HL-60 (cell line): ENCODE results near the gene PRDM16.

Experiments
- GABPA ChIP-seq: IDR thresholded peaks from 2 replicates; pipeline ENCODE4 v1.6.1; 2012; ENCODE audit warnings: low read depth
- POLR2AphosphoS5 ChIP-seq: IDR thresholded peaks from 2 replicates; pipeline ENCODE4 v1.6.1; 2012; ENCODE audit warnings: low read depth
- SPI1 ChIP-seq: IDR thresholded peaks from 2 replicates; pipeline ENCODE4 v1.6.1; 2012; ENCODE audit warnings: low read depth, mild to moderate bottlenecking, borderline replicate concordance
- TF ChIP-seq, protein P1 (sequence below): IDR thresholded peaks from one replicate; pipeline ENCODE4 v1.5.1; 2011; ENCODE audit warnings: low read length, control low read depth, inconsistent platforms; ENCODE audit not compliant: insufficient read depth
- TF ChIP-seq, protein P2 (sequence below): IDR thresholded peaks from 2 replicates; pipeline ENCODE4 v1.6.1; 2012; ENCODE audit warnings: low read depth; ENCODE audit not compliant: insufficient replicate concordance

DNA sequence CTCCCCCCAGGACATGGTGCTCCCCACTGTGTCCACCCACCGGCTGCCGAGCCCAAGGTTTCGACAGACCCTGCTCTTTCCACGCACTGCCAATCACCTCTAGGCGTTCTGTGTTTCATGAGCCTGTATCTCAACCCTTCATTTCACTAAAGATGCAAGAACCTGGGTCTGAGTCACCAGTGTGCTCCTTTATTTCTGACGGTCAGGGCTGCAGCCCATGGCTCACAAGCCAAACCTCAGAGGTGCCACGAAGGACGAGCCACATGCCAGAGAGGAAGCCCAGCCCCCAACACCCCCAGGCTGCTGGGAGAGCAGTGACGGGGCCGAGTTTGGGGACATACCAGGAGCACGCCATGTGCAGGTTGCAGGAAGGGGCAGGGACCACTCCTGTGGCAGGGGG, 306.2 kb downstream of the PRDM16 start:
- TF ChIP-seq, protein P1, sequence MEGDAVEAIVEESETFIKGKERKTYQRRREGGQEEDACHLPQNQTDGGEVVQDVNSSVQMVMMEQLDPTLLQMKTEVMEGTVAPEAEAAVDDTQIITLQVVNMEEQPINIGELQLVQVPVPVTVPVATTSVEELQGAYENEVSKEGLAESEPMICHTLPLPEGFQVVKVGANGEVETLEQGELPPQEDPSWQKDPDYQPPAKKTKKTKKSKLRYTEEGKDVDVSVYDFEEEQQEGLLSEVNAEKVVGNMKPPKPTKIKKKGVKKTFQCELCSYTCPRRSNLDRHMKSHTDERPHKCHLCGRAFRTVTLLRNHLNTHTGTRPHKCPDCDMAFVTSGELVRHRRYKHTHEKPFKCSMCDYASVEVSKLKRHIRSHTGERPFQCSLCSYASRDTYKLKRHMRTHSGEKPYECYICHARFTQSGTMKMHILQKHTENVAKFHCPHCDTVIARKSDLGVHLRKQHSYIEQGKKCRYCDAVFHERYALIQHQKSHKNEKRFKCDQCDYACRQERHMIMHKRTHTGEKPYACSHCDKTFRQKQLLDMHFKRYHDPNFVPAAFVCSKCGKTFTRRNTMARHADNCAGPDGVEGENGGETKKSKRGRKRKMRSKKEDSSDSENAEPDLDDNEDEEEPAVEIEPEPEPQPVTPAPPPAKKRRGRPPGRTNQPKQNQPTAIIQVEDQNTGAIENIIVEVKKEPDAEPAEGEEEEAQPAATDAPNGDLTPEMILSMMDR = no peak
- TF ChIP-seq POLR2AphosphoS5 (no peak), SPI1 (no peak), GABPA (no peak)
- TF ChIP-seq, protein P2, sequence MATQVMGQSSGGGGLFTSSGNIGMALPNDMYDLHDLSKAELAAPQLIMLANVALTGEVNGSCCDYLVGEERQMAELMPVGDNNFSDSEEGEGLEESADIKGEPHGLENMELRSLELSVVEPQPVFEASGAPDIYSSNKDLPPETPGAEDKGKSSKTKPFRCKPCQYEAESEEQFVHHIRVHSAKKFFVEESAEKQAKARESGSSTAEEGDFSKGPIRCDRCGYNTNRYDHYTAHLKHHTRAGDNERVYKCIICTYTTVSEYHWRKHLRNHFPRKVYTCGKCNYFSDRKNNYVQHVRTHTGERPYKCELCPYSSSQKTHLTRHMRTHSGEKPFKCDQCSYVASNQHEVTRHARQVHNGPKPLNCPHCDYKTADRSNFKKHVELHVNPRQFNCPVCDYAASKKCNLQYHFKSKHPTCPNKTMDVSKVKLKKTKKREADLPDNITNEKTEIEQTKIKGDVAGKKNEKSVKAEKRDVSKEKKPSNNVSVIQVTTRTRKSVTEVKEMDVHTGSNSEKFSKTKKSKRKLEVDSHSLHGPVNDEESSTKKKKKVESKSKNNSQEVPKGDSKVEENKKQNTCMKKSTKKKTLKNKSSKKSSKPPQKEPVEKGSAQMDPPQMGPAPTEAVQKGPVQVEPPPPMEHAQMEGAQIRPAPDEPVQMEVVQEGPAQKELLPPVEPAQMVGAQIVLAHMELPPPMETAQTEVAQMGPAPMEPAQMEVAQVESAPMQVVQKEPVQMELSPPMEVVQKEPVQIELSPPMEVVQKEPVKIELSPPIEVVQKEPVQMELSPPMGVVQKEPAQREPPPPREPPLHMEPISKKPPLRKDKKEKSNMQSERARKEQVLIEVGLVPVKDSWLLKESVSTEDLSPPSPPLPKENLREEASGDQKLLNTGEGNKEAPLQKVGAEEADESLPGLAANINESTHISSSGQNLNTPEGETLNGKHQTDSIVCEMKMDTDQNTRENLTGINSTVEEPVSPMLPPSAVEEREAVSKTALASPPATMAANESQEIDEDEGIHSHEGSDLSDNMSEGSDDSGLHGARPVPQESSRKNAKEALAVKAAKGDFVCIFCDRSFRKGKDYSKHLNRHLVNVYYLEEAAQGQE = no peak
